SU-DHL-6 (cell line): Measurements from ENCODE around the gene NUP85.
A peak's percentile ranks its signal among the peaks of the same experiment; 100 is the strongest.

Experiments used
- H2AFZ ChIP-seq: fragments of 200-600 bp; sonication (generic); 2 replicates; pipeline ENCODE4 v1.6.1; 2014; ENCODE audit warnings: low read depth, mild to moderate bottlenecking, moderate library complexity, mixed read lengths, antibody characterized with exemption, low read length; ENCODE audit not compliant: severe bottlenecking
- H3F3A ChIP-seq: fragments of 200-600 bp; shearing (Covaris generic); 2 replicates; pipeline ENCODE4 v1.6.0; 2016; ENCODE audit warnings: antibody characterized with exemption, mild to moderate bottlenecking; ENCODE audit not compliant: insufficient read depth
- H3K27ac ChIP-seq: fragments of 200-600 bp; sonication (generic); 2 replicates; pipeline ENCODE4 v1.5.1; 2016; ENCODE audit warnings: low read depth, mild to moderate bottlenecking, low read length, moderate library complexity, mixed read lengths
- H3K27me3 ChIP-seq: fragments of 200-600 bp; sonication (generic), shearing (Covaris generic); 2 replicates; pipeline ENCODE4 v1.6.0; 2014; ENCODE audit warnings: mild to moderate bottlenecking, low read length
- H3K36me3 ChIP-seq: fragments of 200-600 bp; sonication (generic); 2 replicates; pipeline ENCODE4 v1.6.1; 2014; ENCODE audit warnings: mild to moderate bottlenecking, low read length, mixed read lengths
- H3K4me2 ChIP-seq: fragments of 300-600, 200-600 bp; shearing (Covaris generic), sonication (generic); 2 replicates; pipeline ENCODE4 v1.6.0; 2014; ENCODE audit warnings: low read length, low read depth, mild to moderate bottlenecking; ENCODE audit not compliant: poor library complexity, severe bottlenecking
- H3K4me3 ChIP-seq: fragments of 200-600 bp; sonication (generic); 2 replicates; pipeline ENCODE4 v1.5.1; 2014; ENCODE audit warnings: antibody characterized with exemption, low read length, mild to moderate bottlenecking, mixed read lengths; ENCODE audit not compliant: insufficient read depth, poor library complexity, severe bottlenecking
- H3K79me2 ChIP-seq: fragments of 200-600 bp; sonication (generic); 2 replicates; pipeline ENCODE4 v1.6.1; 2014; ENCODE audit warnings: mild to moderate bottlenecking, low read length, moderate library complexity; ENCODE audit not compliant: insufficient read depth
- H3K9ac ChIP-seq: fragments of 200-600 bp; sonication (generic); 2 replicates; pipeline ENCODE4 v1.7.0; 2014; ENCODE audit warnings: mild to moderate bottlenecking, low read length
- H3K9me2 ChIP-seq: fragments of 200-600 bp; sonication (generic); replicated peaks from 2 replicates; pipeline ENCODE4 v1.6.1; 2014; ENCODE audit warnings: low read length; ENCODE audit not compliant: insufficient read depth
- H3K9me3 ChIP-seq: fragments of 200-600 bp; sonication (generic); 2 replicates; pipeline ENCODE4 v1.6.1; 2014; ENCODE audit warnings: low read length, mixed read lengths; ENCODE audit not compliant: insufficient read depth
- H4K20me1 ChIP-seq: fragments of 200-600 bp; sonication (generic); 2 replicates; pipeline ENCODE4 v1.6.1; 2014; ENCODE audit warnings: low read depth, mild to moderate bottlenecking, antibody characterized with exemption, low read length, moderate library complexity, mixed read lengths
- EZH2phosphoT487 ChIP-seq: fragments of 200-600 bp; sonication (generic), shearing (Covaris generic); conservative IDR thresholded peaks from 2 replicates; pipeline ENCODE4 v1.6.1; 2018; ENCODE audit warnings: mild to moderate bottlenecking, antibody characterized with exemption, low read length, moderate library complexity, mixed read lengths
- TF ChIP-seq, protein P1 (sequence below): fragments of 200-600 bp; sonication (generic); IDR thresholded peaks from one replicate; pipeline ENCODE4 v1.5.1; 2017; ENCODE audit warnings: antibody characterized with exemption, mild to moderate bottlenecking, low read length, moderate library complexity; ENCODE audit not compliant: insufficient read depth, poor library complexity, severe bottlenecking

Gene NUP85

DNA sequence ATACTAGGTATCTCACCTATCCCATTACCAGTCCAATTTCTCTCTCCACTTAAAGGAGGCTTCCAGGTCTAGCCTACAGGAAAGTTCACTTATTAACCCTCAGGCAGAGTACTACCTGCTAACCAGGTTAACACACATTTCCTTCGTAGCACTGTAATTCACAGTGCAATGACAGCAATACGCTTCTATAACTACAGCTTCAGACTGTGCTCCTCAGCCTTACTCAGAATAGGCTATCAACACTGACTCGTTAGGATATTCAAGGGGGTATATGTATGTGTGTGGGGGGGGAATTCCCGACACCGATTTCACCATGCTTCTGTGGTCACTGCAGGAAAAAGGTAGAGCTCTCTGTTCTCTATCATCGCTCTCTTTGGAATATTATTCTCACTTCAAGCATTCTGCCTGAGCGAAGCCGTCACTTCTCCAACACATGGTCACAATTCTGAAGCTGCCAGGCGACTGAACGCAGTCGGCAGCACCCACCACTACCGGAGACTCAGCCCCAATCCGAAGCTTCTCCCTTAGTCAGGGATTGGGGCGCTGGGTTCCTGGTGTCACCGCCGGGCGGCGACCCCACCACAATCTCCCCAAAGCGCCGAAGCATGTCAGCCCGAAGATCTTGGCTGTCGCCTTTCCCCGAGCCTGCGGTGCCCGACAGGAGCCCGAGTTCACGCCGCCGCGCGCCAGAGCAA lies 55.3 kb downstream of the NUP85 start:
- Histone ChIP-seq H3K27me3 (no peaks in the 10 kb centered on the region), H3K79me2 (peaks cover 56% of the 10 kb centered on the region), H3K9me2 (no peaks in the 10 kb centered on the region), H3F3A (no peaks in the 10 kb centered on the region), H3K9ac (peak overlapping the region; percentile 83), H2AFZ (peak overlapping the region; percentile 64), H3K4me2 (peak overlapping the region; percentile 71), H3K27ac (peak overlapping the region; percentile 79), H3K36me3 (no peaks in the 10 kb centered on the region), H4K20me1 (no peaks in the 10 kb centered on the region), H3K4me3 (peak overlapping the region; percentile 56), H3K9me3 (no peaks in the 10 kb centered on the region)
- TF ChIP-seq EZH2phosphoT487 = no peak
- TF ChIP-seq, protein P1, sequence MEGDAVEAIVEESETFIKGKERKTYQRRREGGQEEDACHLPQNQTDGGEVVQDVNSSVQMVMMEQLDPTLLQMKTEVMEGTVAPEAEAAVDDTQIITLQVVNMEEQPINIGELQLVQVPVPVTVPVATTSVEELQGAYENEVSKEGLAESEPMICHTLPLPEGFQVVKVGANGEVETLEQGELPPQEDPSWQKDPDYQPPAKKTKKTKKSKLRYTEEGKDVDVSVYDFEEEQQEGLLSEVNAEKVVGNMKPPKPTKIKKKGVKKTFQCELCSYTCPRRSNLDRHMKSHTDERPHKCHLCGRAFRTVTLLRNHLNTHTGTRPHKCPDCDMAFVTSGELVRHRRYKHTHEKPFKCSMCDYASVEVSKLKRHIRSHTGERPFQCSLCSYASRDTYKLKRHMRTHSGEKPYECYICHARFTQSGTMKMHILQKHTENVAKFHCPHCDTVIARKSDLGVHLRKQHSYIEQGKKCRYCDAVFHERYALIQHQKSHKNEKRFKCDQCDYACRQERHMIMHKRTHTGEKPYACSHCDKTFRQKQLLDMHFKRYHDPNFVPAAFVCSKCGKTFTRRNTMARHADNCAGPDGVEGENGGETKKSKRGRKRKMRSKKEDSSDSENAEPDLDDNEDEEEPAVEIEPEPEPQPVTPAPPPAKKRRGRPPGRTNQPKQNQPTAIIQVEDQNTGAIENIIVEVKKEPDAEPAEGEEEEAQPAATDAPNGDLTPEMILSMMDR = no peak

DNA sequence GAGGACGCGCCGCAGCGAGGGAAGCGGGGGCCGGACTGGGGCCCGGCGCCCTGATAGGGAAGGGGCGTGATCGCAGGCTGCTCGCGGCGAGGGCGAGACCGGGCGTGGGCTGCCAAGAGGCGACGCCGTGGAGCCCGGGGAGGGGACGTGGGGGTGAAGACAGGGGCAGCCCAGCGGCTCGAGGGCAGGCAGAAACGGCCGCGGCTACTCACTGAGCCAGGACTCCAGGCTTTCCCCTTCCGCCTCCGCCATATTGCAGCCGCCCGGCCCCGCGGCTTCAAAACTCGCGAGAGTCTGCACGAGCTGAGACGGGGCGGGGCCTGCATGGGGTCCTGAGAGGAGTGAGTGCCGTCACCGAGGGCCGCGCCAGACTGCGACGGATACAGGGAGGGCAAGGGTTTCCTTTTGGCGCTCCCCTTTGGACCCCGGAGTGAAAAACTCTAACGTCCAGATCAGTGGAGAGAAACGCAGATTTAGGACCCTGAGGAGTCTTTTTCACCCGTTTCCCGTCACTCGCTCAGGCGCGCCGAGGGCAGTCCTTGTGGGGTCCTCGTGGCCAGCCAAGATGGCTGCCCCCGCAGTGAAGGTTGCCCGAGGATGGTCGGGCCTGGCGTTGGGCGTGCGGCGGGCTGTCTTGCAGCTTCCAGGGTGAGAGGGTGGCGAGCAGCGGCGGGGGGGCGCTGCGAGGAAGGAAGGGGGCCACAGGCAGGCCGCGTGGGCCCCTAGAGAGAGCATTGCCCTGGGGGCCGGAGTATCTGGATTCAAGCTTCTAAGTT lies 56.0 kb downstream of the NUP85 start, which contains the start of the genes GGA3 and MRPS7:
Gene GGA3 (minus strand): TSS at position 271 of the 776 bp plus-strand sequence. CDS start 19 bp downstream, at position 252.
Gene MRPS7 (plus strand): TSS at position 544 of the 776 bp plus-strand sequence. CDS start 22 bp downstream, at position 566.
- no peaks in the 10 kb centered on the region for H3F3A ChIP-seq
- H3K27ac ChIP-seq = peak within 1 kb of the TSS; percentile 79
- no peaks in the 10 kb centered on the region for H3K9me3 ChIP-seq
- no peaks in the 10 kb centered on the region for H3K36me3 ChIP-seq
- no peak for TF ChIP-seq EZH2phosphoT487
- TF ChIP-seq, protein P1 = no peak
- peak within 1 kb of the TSS; percentile 64 for H2AFZ ChIP-seq
- H3K27me3 ChIP-seq = no peaks in the 10 kb centered on the region
- no peaks in the 10 kb centered on the region for H3K9me2 ChIP-seq
- H3K79me2 ChIP-seq = peaks cover 56% of the 10 kb centered on the region
- no peaks in the 10 kb centered on the region for H4K20me1 ChIP-seq
- H3K4me2 ChIP-seq = peak within 1 kb of the TSS; percentile 71
- peak within 1 kb of the TSS; percentile 56 for H3K4me3 ChIP-seq
- peak within 1 kb of the TSS; percentile 83 for H3K9ac ChIP-seq

GRCh38 chr17:75262112-75262606 lies 56.7 kb downstream of the NUP85 start:
- Histone ChIP-seq H3K4me3 (peak overlapping the region; percentile 56), H3K9ac (peak overlapping the region; percentile 83), H3K9me3 (no peaks in the 10 kb centered on the region), H3K79me2 (peaks cover 53% of the 10 kb centered on the region), H3F3A (no peaks in the 10 kb centered on the region), H2AFZ (peak overlapping the region; percentile 64), H3K4me2 (peak overlapping the region; percentile 71), H3K27me3 (no peaks in the 10 kb centered on the region), H4K20me1 (no peaks in the 10 kb centered on the region), H3K27ac (peak overlapping the region; percentile 79), H3K36me3 (no peaks in the 10 kb centered on the region), H3K9me2 (no peaks in the 10 kb centered on the region)
- TF ChIP-seq EZH2phosphoT487 = no peak
- TF ChIP-seq, protein P1 = no peak
